ENCODE measurements around the gene CCDC182. TPM values are rescaled to one million over a fixed set of nuclear protein-coding genes. Genes with fewer than 3 reads are reported as not detected.
A peak's percentile ranks its signal among the peaks of the same experiment; 100 is the strongest.

Gene CCDC182
- total RNA-seq = not detected

DNA sequence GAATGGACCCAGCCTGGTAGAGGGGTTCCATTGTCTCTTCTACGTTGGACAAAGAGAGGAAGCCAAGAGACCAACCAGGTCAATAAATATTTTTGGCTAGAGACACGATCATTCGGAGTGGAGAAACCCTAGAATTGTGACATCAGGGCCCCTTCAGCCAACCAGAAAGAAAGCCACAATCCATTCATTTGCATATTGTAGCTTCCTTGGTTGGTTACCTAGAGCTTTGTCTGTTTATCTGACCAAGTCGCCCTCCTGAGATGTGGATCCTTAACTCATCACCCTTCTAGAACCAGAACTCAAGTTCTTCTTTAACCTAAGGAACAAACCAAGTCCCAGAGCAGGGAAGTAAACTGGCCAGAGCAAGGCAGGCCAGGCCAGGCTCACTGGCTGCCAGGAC lies at the start of gene CCDC182:
Gene CCDC182 (minus strand): TSS at position 58 of the 400 bp plus-strand sequence. CDS start 27 bp downstream, at position 31.
- H3K4me1 Mint-ChIP-seq (ENCODE audit: low read depth) = peaks cover 4% of the 10 kb centered on the region
- H3K4me3 Mint-ChIP-seq = no peak within 1 kb of the TSS
- ATAC-seq (no peak), DNase-seq (no peak)
- no peaks in the 10 kb centered on the region for H3K9me3 Mint-ChIP-seq
- H3K27me3 Mint-ChIP-seq (ENCODE audit: low read depth) = peaks cover 2% of the 10 kb centered on the region
- no peaks in the 10 kb centered on the region for H3K36me3 Mint-ChIP-seq (ENCODE audit: insufficient read depth)

DNA sequence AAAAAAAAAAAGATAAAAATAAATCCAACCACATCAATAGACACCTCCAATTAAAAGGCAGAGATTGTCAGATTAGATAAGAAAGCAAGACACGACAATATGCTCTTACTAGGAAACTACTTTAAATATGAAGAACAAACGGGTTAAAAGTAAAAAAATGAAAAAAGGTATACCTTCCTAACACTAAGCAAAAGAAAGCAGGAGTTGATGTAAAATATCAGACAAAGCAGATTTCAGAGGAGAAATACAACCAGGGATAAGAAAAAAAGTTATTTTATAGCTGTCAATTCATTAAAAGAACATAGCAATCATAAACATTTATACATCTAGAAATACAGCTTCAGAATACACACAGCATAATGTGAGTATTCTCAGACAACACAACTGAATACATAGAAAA lies 49.7 kb upstream of the CCDC182 start:
- peaks cover 7% of the 10 kb centered on the region for H3K4me1 Mint-ChIP-seq (ENCODE audit: low read depth)
- no peaks in the 10 kb centered on the region for H3K9me3 Mint-ChIP-seq
- no peak for DNase-seq
- no peaks in the 10 kb centered on the region for H3K36me3 Mint-ChIP-seq (ENCODE audit: insufficient read depth)
- ATAC-seq = no peak
- H3K4me3 Mint-ChIP-seq = no peak overlapping the region
- H3K27me3 Mint-ChIP-seq (ENCODE audit: low read depth) = peaks cover 13% of the 10 kb centered on the region

GRCh38 chr17:57788725-57789124 lies 43.6 kb upstream of the CCDC182 start:
- no peaks in the 10 kb centered on the region for H3K4me1 Mint-ChIP-seq (ENCODE audit: low read depth)
- H3K4me3 Mint-ChIP-seq = no peak overlapping the region
- peaks cover 39% of the 10 kb centered on the region for H3K27me3 Mint-ChIP-seq (ENCODE audit: low read depth)
- H3K36me3 Mint-ChIP-seq (ENCODE audit: insufficient read depth) = no peaks in the 10 kb centered on the region
- ATAC-seq (no peak), DNase-seq (no peak)
- H3K9me3 Mint-ChIP-seq = no peaks in the 10 kb centered on the region

- peaks cover 2% of the 10 kb centered on the region for H3K4me1 Mint-ChIP-seq (ENCODE audit: low read depth)
These were observed 39.9 kb upstream of the CCDC182 start for GRCh38 chr17:57785022-57785421.

GRCh38 chr17:57784226-57784895 lies 39.3 kb upstream of the CCDC182 start:
- Mint-ChIP-seq H3K36me3 (ENCODE audit: insufficient read depth) (no peaks in the 10 kb centered on the region), H3K27me3 (ENCODE audit: low read depth) (peaks cover 33% of the 10 kb centered on the region), H3K4me1 (ENCODE audit: low read depth) (peaks cover 2% of the 10 kb centered on the region), H3K9me3 (no peaks in the 10 kb centered on the region), H3K4me3 (no peak overlapping the region)
- ATAC-seq = no peak
- DNase-seq = no peak

More at GRCh38 chr17:57785022-57785421, 39.9 kb upstream of the CCDC182 start:
- H3K9me3 Mint-ChIP-seq = no peaks in the 10 kb centered on the region
- no peak overlapping the region for H3K4me3 Mint-ChIP-seq
- no peaks in the 10 kb centered on the region for H3K36me3 Mint-ChIP-seq (ENCODE audit: insufficient read depth)
- no peak for ATAC-seq
- H3K27me3 Mint-ChIP-seq (ENCODE audit: low read depth) = peaks cover 36% of the 10 kb centered on the region
- DNase-seq = no peak

GRCh38 chr17:57783338-57783742 lies 38.2 kb upstream of the CCDC182 start:
- Mint-ChIP-seq H3K9me3 (no peaks in the 10 kb centered on the region), H3K4me3 (no peak overlapping the region), H3K36me3 (ENCODE audit: insufficient read depth) (no peaks in the 10 kb centered on the region), H3K4me1 (ENCODE audit: low read depth) (peaks cover 2% of the 10 kb centered on the region), H3K27me3 (ENCODE audit: low read depth) (peaks cover 25% of the 10 kb centered on the region)
- peak; percentile 68 for DNase-seq
- ATAC-seq = peak; percentile 94

- DNase-seq = no peak
- Mint-ChIP-seq H3K4me3 (no peak overlapping the region), H3K27me3 (ENCODE audit: low read depth) (peaks cover 19% of the 10 kb centered on the region), H3K4me1 (ENCODE audit: low read depth) (peaks cover 2% of the 10 kb centered on the region), H3K9me3 (no peaks in the 10 kb centered on the region), H3K36me3 (ENCODE audit: insufficient read depth) (no peaks in the 10 kb centered on the region)
- peak; percentile 20 to 23 for ATAC-seq
These were observed 37.7 kb upstream of the CCDC182 start for GRCh38 chr17:57782647-57783337.

GRCh38 chr17:57782062-57782490 lies 37.0 kb upstream of the CCDC182 start:
- no peak for DNase-seq
- Mint-ChIP-seq H3K9me3 (no peaks in the 10 kb centered on the region), H3K4me1 (ENCODE audit: low read depth) (peaks cover 2% of the 10 kb centered on the region), H3K4me3 (no peak overlapping the region), H3K36me3 (ENCODE audit: insufficient read depth) (no peaks in the 10 kb centered on the region), H3K27me3 (ENCODE audit: low read depth) (peaks cover 13% of the 10 kb centered on the region)
- ATAC-seq = no peak

DNA sequence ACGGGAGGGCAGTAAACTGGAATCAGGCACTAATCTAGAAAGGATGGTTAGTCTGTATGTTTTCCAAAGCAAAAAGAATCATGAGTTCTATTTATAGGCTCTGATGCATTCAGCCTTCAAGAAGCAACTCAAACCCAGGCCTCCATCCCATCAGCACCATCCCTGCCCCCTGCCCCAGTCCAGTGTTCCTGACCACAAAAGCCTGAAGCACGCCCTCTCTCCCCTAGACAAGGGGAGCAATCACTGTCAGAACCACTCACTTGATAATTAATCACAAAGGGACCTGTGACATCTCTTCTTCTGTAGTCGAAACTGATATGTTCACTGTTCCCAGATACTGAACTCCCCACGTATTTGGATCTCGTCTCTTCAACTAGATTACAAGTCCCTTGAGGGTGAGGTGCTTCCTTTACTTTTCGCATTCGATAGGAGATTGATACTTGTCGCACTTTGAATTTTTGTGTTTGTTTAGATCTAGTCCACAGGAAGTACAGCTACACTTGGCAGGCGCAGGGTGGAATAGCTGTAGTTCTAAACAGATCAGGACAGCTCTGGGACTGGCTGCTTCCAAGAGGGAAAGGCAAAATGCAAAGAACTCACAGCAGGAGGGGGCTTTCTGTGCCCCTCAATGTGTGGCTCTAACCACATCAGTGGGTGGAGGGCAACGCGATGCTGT lies 36.4 kb upstream of the CCDC182 start:
- DNase-seq (no peak), ATAC-seq (no peak)
- Mint-ChIP-seq H3K4me1 (ENCODE audit: low read depth) (peaks cover 2% of the 10 kb centered on the region), H3K4me3 (no peak overlapping the region), H3K27me3 (ENCODE audit: low read depth) (peaks cover 14% of the 10 kb centered on the region), H3K36me3 (ENCODE audit: insufficient read depth) (no peaks in the 10 kb centered on the region), H3K9me3 (no peaks in the 10 kb centered on the region)

DNA sequence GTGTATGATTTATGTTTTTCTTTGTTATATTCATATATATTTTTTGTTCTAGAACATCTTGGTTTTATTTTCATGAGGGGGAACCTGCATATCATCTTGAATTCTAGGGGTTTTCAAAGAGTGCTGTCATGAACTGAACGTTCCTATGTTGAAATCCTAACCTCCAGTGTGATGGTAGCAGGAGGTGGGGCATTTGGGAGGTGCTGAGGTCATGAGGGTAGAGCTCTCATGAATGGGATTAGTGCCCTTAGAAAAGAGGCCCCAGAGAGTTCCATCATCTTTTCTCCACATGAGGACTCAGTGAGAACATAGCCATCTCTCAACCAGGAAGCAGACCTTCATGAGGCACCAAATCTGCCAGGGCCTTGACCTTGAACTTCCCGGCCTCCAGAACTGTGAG lies 34.6 kb upstream of the CCDC182 start:
- ATAC-seq (no peak), DNase-seq (no peak)
- no peaks in the 10 kb centered on the region for H3K36me3 Mint-ChIP-seq (ENCODE audit: insufficient read depth)
- no peaks in the 10 kb centered on the region for H3K9me3 Mint-ChIP-seq
- H3K4me3 Mint-ChIP-seq = no peak overlapping the region
- peaks cover 2% of the 10 kb centered on the region for H3K4me1 Mint-ChIP-seq (ENCODE audit: low read depth)
- peaks cover 23% of the 10 kb centered on the region for H3K27me3 Mint-ChIP-seq (ENCODE audit: low read depth)

- DNase-seq (no peak), ATAC-seq (no peak)
- Mint-ChIP-seq H3K4me3 (no peak overlapping the region), H3K9me3 (no peaks in the 10 kb centered on the region), H3K27me3 (ENCODE audit: low read depth) (peaks cover 36% of the 10 kb centered on the region), H3K4me1 (ENCODE audit: low read depth) (peaks cover 2% of the 10 kb centered on the region), H3K36me3 (ENCODE audit: insufficient read depth) (no peaks in the 10 kb centered on the region)
These were observed 33.2 kb upstream of the CCDC182 start for GRCh38 chr17:57778306-57778705.

GRCh38 chr17:57776366-57776765 lies 31.3 kb upstream of the CCDC182 start:
- peaks cover 48% of the 10 kb centered on the region for H3K27me3 Mint-ChIP-seq (ENCODE audit: low read depth)
- no peaks in the 10 kb centered on the region for H3K36me3 Mint-ChIP-seq (ENCODE audit: insufficient read depth)
- DNase-seq (no peak), ATAC-seq (no peak)
- H3K4me1 Mint-ChIP-seq (ENCODE audit: low read depth) = no peaks in the 10 kb centered on the region
- H3K4me3 Mint-ChIP-seq = no peak overlapping the region
- no peaks in the 10 kb centered on the region for H3K9me3 Mint-ChIP-seq

- H3K9me3 Mint-ChIP-seq = no peaks in the 10 kb centered on the region
- H3K4me3 Mint-ChIP-seq = no peak overlapping the region
- peaks cover 53% of the 10 kb centered on the region for H3K27me3 Mint-ChIP-seq (ENCODE audit: low read depth)
- ATAC-seq (no peak), DNase-seq (no peak)
- H3K36me3 Mint-ChIP-seq (ENCODE audit: insufficient read depth) = no peaks in the 10 kb centered on the region
- H3K4me1 Mint-ChIP-seq (ENCODE audit: low read depth) = no peaks in the 10 kb centered on the region
These were observed 29.8 kb upstream of the CCDC182 start for GRCh38 chr17:57774872-57775271.

- DNase-seq = no peak
- Mint-ChIP-seq H3K4me3 (no peak overlapping the region), H3K9me3 (no peaks in the 10 kb centered on the region), H3K27me3 (ENCODE audit: low read depth) (peaks cover 55% of the 10 kb centered on the region), H3K4me1 (ENCODE audit: low read depth) (no peaks in the 10 kb centered on the region), H3K36me3 (ENCODE audit: insufficient read depth) (no peaks in the 10 kb centered on the region)
- no peak for ATAC-seq
These were observed 28.5 kb upstream of the CCDC182 start for GRCh38 chr17:57773557-57773956.

DNA sequence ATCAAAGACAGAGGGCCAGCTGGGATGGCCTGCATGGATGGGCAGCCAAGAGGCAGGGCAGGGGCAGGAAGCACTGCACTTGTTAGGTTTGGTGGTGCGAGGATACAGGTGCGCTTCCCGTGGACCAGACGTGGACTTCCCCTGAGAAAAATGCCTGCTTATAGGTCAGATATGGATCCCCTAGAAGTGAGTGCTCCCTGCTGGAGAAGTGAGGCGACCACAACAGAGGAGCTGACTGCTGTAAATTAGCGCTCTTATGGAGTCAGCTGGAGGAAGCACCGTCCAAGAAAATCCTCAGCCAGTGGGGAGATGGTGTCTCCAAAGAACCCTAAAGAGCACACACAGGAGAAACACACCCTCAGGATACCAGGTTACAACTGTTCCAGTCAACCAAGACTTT lies 27.7 kb upstream of the CCDC182 start:
- no peaks in the 10 kb centered on the region for H3K36me3 Mint-ChIP-seq (ENCODE audit: insufficient read depth)
- H3K4me1 Mint-ChIP-seq (ENCODE audit: low read depth) = no peaks in the 10 kb centered on the region
- no peak overlapping the region for H3K4me3 Mint-ChIP-seq
- no peak for ATAC-seq
- H3K9me3 Mint-ChIP-seq = no peaks in the 10 kb centered on the region
- no peak for DNase-seq
- H3K27me3 Mint-ChIP-seq (ENCODE audit: low read depth) = peaks cover 60% of the 10 kb centered on the region
